HepG2 (cell line): ENCODE measurements around the gene DCUN1D3. TPM values are rescaled to one million over a fixed set of nuclear protein-coding genes. Genes with fewer than 3 reads are reported as not detected.
A peak's percentile ranks its signal among the peaks of the same experiment; 100 is the strongest.

Experiments
- ATAC-seq: fragments of 200-7000 bp; cut with Tn5 transposase; 3 replicates; pipeline ENCODE4 v1.9.1; 2020; ENCODE audit warnings: mild to moderate bottlenecking, moderate library complexity
- BruUV-seq: library from RNA; stranded (reverse); fragments of 400-500 nt; replicated peaks from 2 replicates; lab custom pipeline; 2021; lab: Mats Ljungman, UMichigan
- CTCF ChIA-PET: fragments of 300-600 bp; formaldehyde crosslinking; extraction: SDS; loops from one replicate; lab custom pipeline; 2021; ENCODE audit warnings: low total read pairs, inconsistent platforms, low intra/inter-chr PET ratio; lab: Yijun Ruan, JAX
- POLR2A ChIA-PET: fragments of 350-600 bp; sonication (Branson Sonifier 250); formaldehyde crosslinking; loops from one replicate; lab custom pipeline; 2020; ENCODE audit warnings: antibody characterized with exemption, inconsistent platforms; lab: Yijun Ruan, JAX
- DNase-seq: peaks from one replicate; pipeline ENCODE4 v3.0.0-alpha.2; 2015; ENCODE audit warnings: low spot score
- FAIRE-seq: peaks from 3 replicates; lab custom pipeline; 2011; peaks lifted over from hg19 to GRCh38; lab: Jason Lieb, UNC
- H2AFZ ChIP-seq: one replicate; pipeline ENCODE4 v1.6.1; 2011; ENCODE audit warnings: low read length, inconsistent platforms
- H3K27ac ChIP-seq: fragments of 300-600 bp; 3 replicates; pipeline ENCODE4 v1.8.0; 2011; ENCODE audit warnings: mixed run types, mild to moderate bottlenecking, mixed read lengths, low read length, inconsistent platforms; ENCODE audit not compliant: insufficient read depth; ENCODE audit errors: extremely low read length
- H3K27me3 ChIP-seq, 2 experiments: fragments of 200-600 bp in 1 of 2; 2 replicates in 1 of 2; 3 replicates in 1 of 2; pipeline versions ENCODE4 v1.6.0 to v1.8.0; 2011; ENCODE audit warnings: low read length in 2 of 2, mild to moderate bottlenecking in 2 of 2, moderate library complexity in 2 of 2, inconsistent platforms in 1 of 2; ENCODE audit not compliant: insufficient read depth in 2 of 2, control insufficient read depth in 1 of 2
- H3K36me3 ChIP-seq, 2 experiments: fragments of 200-600 bp in 1 of 2; replicated peaks in 1 of 2; 2 replicates in 1 of 2; 3 replicates in 1 of 2; pipeline versions ENCODE4 v1.5.1 to v1.8.0; 2011; ENCODE audit warnings: low read length in 2 of 2, inconsistent platforms in 1 of 2; ENCODE audit not compliant: insufficient read depth in 2 of 2, control insufficient read depth in 1 of 2
- H3K4me1 ChIP-seq: 2 replicates; pipeline ENCODE4 v1.5.1; 2012; ENCODE audit warnings: low read length, inconsistent platforms; ENCODE audit not compliant: insufficient read depth
- H3K4me2 ChIP-seq: 2 replicates; pipeline ENCODE4 v1.6.0; 2011; ENCODE audit warnings: low read depth, low read length, inconsistent platforms
- H3K4me3 ChIP-seq, 3 experiments: fragments of 200-600 bp in 1 of 3; sonication (generic), shearing (Covaris generic) in 1 of 3; replicated peaks in 1 of 3; 2 replicates each; pipeline ENCODE4 v1.5.1; 2011 to 2016; ENCODE audit warnings: low read length in 3 of 3, inconsistent platforms in 2 of 3, low read depth in 2 of 3, mild to moderate bottlenecking in 2 of 3, control low read depth in 1 of 3, mixed read lengths in 1 of 3; ENCODE audit not compliant: insufficient read depth in 1 of 3
- H3K79me2 ChIP-seq: one replicate; pipeline ENCODE4 v1.6.1; 2011; ENCODE audit warnings: low read length, inconsistent platforms; ENCODE audit not compliant: insufficient read depth
- H3K9ac ChIP-seq: 2 replicates; pipeline ENCODE4 v1.6.0; 2011; ENCODE audit warnings: mild to moderate bottlenecking, low read depth, low read length, inconsistent platforms; ENCODE audit not compliant: insufficient read depth
- H3K9me3 ChIP-seq: 2 replicates; pipeline ENCODE4 v1.5.1; 2012; ENCODE audit warnings: mild to moderate bottlenecking, low read length
- H4K20me1 ChIP-seq: 2 replicates; pipeline ENCODE4 v1.6.0; 2011; ENCODE audit warnings: inconsistent platforms, mild to moderate bottlenecking, low read length, moderate library complexity; ENCODE audit not compliant: insufficient read depth
- CEBPB ChIP-seq: IDR thresholded peaks from 2 replicates; pipeline ENCODE4 v1.6.1; 2011; ENCODE audit warnings: low read depth, low read length, improper control_type of control experiment, borderline replicate concordance
- CEBPG ChIP-seq: IDR thresholded peaks from 2 replicates; pipeline ENCODE4 v1.6.1; 2016
- EP300 ChIP-seq, 3 experiments: sonication (generic) in 1 of 3; formaldehyde crosslinking in 1 of 3; IDR thresholded peaks; 2 replicates each; pipeline versions ENCODE4 v1.5.1 to v1.6.1; 2011 to 2020; ENCODE audit warnings: low read depth in 2 of 3, low read length in 2 of 3, borderline replicate concordance in 1 of 3, improper control_type of control experiment in 1 of 3, mild to moderate bottlenecking in 1 of 3, missing genetic modification reagents in 1 of 3, moderate library complexity in 1 of 3
- FOSL2 ChIP-seq: sonication (generic); formaldehyde crosslinking; IDR thresholded peaks from 2 replicates; pipeline ENCODE4 v1.4.0; 2020; ENCODE audit warnings: missing genetic modification reagents
- PHF21A ChIP-seq: sonication (generic); formaldehyde crosslinking; IDR thresholded peaks from 2 replicates; pipeline ENCODE4 v1.5.0; 2020; ENCODE audit warnings: mild to moderate bottlenecking, missing genetic modification reagents
- RXRB ChIP-seq: IDR thresholded peaks from 2 replicates; pipeline ENCODE4 v1.6.1; 2016; ENCODE audit warnings: borderline replicate concordance, missing genetic modification reagents, missing compliant biosample characterization
- TARDBP ChIP-seq: sonication (generic); formaldehyde crosslinking; IDR thresholded peaks from 2 replicates; pipeline ENCODE4 v1.8.0; 2022; ENCODE audit warnings: mild to moderate bottlenecking, missing genetic modification reagents
- TEAD3 ChIP-seq: optimal IDR thresholded peaks from 2 replicates; pipeline ENCODE3; 2016; ENCODE audit warnings: borderline replicate concordance
- ZNF337 ChIP-seq: sonication (generic); formaldehyde crosslinking; IDR thresholded peaks from 2 replicates; pipeline ENCODE4 v1.5.1; 2020; ENCODE audit warnings: missing genetic modification reagents, low read depth, mild to moderate bottlenecking, borderline replicate concordance
- WGBS: methylation state at CpG from one replicate; pipeline ENCODE4 v1.1.6; 2017; ENCODE audit warnings: low lambda C conversion rate; 5-methylcytosine and 5-hydroxymethylcytosine counted together
- in situ Hi-C: cut with HindIII; loops from 2 replicates; pipeline ENCODE4 v1.10.0; 2017; ENCODE audit warnings: low pct_unique_long_range_greater_than_20kb; ENCODE audit not compliant: extremely low pct_ligation_motif_present
- intact Hi-C: fragments of 100-400 bp; cut with micrococcal nuclease; formaldehyde crosslinking; loops from one replicate; pipeline ENCODE4 v1.10.0; 2022; ENCODE audit not compliant: unreplicated experiment
- polyA plus RNA-seq, 8 experiments: library from polyadenylated mRNA; depleted of rRNA in 3 of 8; stranded (reverse) in 7 of 8; unstranded in 1 of 8; fragments of >200 nt; fragmentation: Illumina TruSeq in 4 of 8; extraction: Trizol in 4 of 8; gene quantifications; 2 replicates each; pipeline versions ENCODE4 v1.2.1 to v1.2.3, GENCODE V29; 2011 to 2016; ENCODE audit warnings: low read depth in 4 of 8, missing spikeins in 1 of 8, mixed read lengths in 1 of 8; ENCODE audit not compliant: insufficient read depth in 1 of 8
- total RNA-seq, 5 experiments: library from RNA; depleted of rRNA; stranded (reverse); fragments of >200 nt; fragmentation: Illumina TruSeq; extraction: Trizol; gene quantifications; 2 replicates each; pipeline ENCODE4 v1.2.3, GENCODE V29; 2016; ENCODE audit warnings: low read depth in 1 of 5

The DCUN1D3 gene
- total and polyA plus RNA-seq, 2 of the 13 experiments (the other 11 are each of a cell fraction or from before 2014, with no cell fraction given): 5.0 to 19.3 TPM

DNA sequence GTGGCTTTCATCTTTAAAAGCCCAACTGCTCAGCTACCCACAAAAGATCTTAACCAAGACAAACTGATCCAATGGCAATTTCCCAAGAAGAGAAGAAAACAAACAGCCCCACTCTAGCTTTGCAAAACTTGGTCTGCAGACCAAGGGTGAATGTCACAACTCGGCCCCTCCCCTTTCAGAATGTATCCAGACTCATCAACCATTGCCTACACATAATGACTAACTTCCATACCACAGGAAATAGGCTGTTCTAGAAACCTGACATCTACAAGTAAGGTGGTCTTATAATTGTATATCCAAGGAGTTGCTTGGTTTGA lies 16.0 kb downstream of the DCUN1D3 start (continued):
- TF ChIP-seq EP300 (IDR thresholded peaks at IDR 0.05; ENCODE audit: low read depth in 2 of 2, low read length in 2 of 2) (no peak), EP300 (CRISPR knock-in tag; IDR thresholded peaks at IDR 0.05; ENCODE audit: borderline replicate concordance) (0 out of 2 replicates have a peak, but pooled peaks have one; percentile 4), FOSL2 (0 out of 2 replicates have a peak, but pooled peaks have one; percentile 31), TEAD3 (CRISPR knock-in tag) (no peak)

DNA sequence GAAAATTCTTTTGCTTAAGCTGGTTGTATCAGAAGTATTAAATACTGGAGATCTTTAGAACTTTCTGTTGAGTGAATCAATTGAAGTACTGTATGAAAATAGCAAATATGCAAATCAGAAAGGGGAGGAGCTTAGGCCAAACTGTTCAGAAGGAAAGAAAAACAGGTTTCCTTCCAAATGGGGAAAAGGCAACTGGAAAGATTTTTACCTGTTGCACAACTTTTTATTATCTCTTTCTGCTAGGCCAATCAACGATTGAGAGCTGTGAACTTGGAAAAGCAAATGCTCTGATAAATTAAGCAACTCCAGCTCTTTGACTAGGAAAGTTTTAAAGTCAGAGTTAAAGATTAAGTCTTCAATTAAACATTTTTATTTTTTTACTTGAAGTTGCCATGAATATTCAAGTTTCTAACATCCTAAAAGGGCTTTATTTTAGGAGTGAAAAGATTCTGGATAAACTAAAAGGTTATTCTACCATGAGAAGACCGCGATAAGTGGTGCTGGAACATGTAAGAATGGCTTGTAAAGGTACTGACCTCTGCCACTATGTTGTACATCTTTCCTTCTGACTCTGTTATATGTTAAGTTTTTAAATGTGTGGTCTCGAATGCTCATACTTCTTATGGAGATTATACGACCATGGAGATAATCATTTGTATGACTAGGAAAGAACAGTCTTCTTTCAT lies 16.5 kb downstream of the DCUN1D3 start:
- Histone ChIP-seq H3K4me3 (no peak overlapping the region), H3K36me3 (no peaks in the 10 kb centered on the region), H3K79me2 (peaks cover 84% of the 10 kb centered on the region), H3K27ac (no peak overlapping the region)
- no TSS peak for BruUV-seq
- TF ChIP-seq CEBPB: peak; percentile 66; the same call in 1 of the 2 replicates
- peak; percentile 45; the same call in 1 of the 2 replicates for TF ChIP-seq CEBPG (CRISPR knock-in tag)
- TF ChIP-seq ZNF337 (CRISPR knock-in tag): 0 out of 2 replicates have a peak, but pooled peaks have one; percentile 14
- 0 out of 2 replicates have a peak, but pooled peaks have one; percentile 2 for TF ChIP-seq RXRB (CRISPR knock-in tag)
- TF ChIP-seq TARDBP (CRISPR knock-in tag): no peak
- peak; percentile 15; the same call in 1 of the 2 replicates for TF ChIP-seq PHF21A (CRISPR knock-in tag)
- TF ChIP-seq, all 625 proteins: peak for 5
- ChIA-PET CTCF (no interaction called here), POLR2A (interaction anchor here (1.4 kb wide), 2 partner anchors 9 to 16 kb away, joined by 10 to 12 read pairs; partner anchors contain the start of genes DCUN1D3 and LYRM1)
- in situ Hi-C loops: no loop called here
- intact Hi-C loops: no loop called here
- Histone ChIP-seq H3K4me2 (no peak overlapping the region), H4K20me1 (peaks cover 8% of the 10 kb centered on the region; the same call in 1 of the 2 replicates), H3K9me3 (no peaks in the 10 kb centered on the region), H3K4me1 (peaks cover 83% of the 10 kb centered on the region), H3K9ac (no peak overlapping the region), H2AFZ (no peak overlapping the region), H3K27me3 (no peaks in the 10 kb centered on the region)
- FAIRE-seq (no peak), DNase-seq (no peak), ATAC-seq (no peak)
- WGBS: 67% methylated on average over 5 of the region's 5 CpGs
